ENCODE measurements around the gene C1orf226.

DNA sequence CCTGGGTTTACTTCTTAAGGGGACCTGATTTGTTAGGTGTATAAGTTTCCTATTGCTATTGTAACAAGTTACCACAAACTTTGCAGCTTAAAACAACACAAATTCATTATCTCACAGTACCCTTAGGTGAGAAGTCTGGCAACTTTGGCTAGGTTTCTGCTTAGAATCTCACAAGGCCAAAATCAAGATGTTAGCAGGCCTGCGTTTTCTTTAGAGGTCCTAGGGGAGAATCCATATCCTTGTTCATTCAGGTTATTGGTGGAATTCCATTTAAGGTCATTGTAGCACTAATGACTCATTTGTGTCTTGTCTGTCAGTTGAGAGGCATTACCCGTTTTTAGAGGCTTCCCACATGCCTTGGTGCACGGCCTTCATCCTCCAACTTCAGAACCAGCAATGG is 38.6 kb downstream of the C1orf226 start:
- TF ChIP-seq, protein P1, sequence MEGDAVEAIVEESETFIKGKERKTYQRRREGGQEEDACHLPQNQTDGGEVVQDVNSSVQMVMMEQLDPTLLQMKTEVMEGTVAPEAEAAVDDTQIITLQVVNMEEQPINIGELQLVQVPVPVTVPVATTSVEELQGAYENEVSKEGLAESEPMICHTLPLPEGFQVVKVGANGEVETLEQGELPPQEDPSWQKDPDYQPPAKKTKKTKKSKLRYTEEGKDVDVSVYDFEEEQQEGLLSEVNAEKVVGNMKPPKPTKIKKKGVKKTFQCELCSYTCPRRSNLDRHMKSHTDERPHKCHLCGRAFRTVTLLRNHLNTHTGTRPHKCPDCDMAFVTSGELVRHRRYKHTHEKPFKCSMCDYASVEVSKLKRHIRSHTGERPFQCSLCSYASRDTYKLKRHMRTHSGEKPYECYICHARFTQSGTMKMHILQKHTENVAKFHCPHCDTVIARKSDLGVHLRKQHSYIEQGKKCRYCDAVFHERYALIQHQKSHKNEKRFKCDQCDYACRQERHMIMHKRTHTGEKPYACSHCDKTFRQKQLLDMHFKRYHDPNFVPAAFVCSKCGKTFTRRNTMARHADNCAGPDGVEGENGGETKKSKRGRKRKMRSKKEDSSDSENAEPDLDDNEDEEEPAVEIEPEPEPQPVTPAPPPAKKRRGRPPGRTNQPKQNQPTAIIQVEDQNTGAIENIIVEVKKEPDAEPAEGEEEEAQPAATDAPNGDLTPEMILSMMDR (IDR thresholded peaks at IDR 0.05 in 2 of 3, conservative IDR thresholded peaks at IDR 0.05 in 1 of 3; ENCODE audit: insufficient read depth in 2 of 3, low read depth in 1 of 3, low read length in 3 of 3): no peak
- TF ChIP-seq ZNF695 (CRISPR knock-in tag; IDR thresholded peaks at IDR 0.05) (no peak), ARNT (IDR thresholded peaks at IDR 0.05) (no peak), SREBF2 (CRISPR knock-in tag; IDR thresholded peaks at IDR 0.05) (no peak), RCOR1 (IDR thresholded peaks at IDR 0.05; ENCODE audit: borderline replicate concordance in 1 of 2, low read depth in 2 of 2, low read length in 2 of 2) (no peak), MEIS2 (IDR thresholded peaks at IDR 0.05; ENCODE audit: partially characterized antibody) (no peak), ZNF184 (CRISPR knock-in tag; IDR thresholded peaks at IDR 0.05) (no peak), KDM1A (IDR thresholded peaks at IDR 0.05) (no peak), CBX3 (IDR thresholded peaks at IDR 0.05; ENCODE audit: borderline replicate concordance in 1 of 2, low read length in 2 of 2) (no peak), ZNF644 (tag; IDR thresholded peaks at IDR 0.05; ENCODE audit: low read depth) (no peak), SPI1 (IDR thresholded peaks at IDR 0.05; ENCODE audit: borderline replicate concordance, low read depth, low read length) (no peak), MAFF (IDR thresholded peaks at IDR 0.05; ENCODE audit: low read length) (no peak), HNRNPL (IDR thresholded peaks at IDR 0.05; ENCODE audit: low read depth, low read length) (no peak)
- TF ChIP-seq, protein P2, sequence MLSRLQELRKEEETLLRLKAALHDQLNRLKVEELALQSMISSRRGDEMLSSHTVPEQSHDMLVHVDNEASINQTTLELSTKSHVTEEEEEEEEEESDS (CRISPR knock-in tag; IDR thresholded peaks at IDR 0.05): no peak
